ENCODE data around the gene MAPK9.

DNA sequence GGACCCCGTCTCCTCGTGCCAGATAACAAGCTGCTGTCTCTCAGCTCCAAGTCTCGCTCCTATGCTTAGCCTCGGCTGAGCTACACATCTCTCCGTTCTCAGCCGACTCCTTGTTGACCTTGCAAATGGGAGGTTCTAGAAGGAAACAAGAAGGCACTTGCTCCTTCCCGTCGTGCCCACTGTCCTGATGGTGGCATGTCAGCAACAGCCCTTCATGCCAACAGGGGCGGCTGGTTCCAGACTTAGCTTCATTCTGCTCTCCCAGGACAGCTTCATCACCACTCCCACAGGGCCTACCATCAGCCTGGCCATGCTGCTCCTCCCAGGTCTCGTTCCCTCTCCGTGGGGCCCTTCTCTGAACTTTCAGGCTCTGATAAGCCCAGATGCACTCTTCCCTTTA, 69.8 kb downstream of the MAPK9 start:
- TF ChIP-seq, protein P1, sequence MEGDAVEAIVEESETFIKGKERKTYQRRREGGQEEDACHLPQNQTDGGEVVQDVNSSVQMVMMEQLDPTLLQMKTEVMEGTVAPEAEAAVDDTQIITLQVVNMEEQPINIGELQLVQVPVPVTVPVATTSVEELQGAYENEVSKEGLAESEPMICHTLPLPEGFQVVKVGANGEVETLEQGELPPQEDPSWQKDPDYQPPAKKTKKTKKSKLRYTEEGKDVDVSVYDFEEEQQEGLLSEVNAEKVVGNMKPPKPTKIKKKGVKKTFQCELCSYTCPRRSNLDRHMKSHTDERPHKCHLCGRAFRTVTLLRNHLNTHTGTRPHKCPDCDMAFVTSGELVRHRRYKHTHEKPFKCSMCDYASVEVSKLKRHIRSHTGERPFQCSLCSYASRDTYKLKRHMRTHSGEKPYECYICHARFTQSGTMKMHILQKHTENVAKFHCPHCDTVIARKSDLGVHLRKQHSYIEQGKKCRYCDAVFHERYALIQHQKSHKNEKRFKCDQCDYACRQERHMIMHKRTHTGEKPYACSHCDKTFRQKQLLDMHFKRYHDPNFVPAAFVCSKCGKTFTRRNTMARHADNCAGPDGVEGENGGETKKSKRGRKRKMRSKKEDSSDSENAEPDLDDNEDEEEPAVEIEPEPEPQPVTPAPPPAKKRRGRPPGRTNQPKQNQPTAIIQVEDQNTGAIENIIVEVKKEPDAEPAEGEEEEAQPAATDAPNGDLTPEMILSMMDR (conservative IDR thresholded peaks at IDR 0.05): no peak
- no peak for TF ChIP-seq ZFX (IDR thresholded peaks at IDR 0.05)
